GM12878 (cell line): ENCODE results near the gene ERN1. TPM values are rescaled to one million over a fixed set of nuclear protein-coding genes. Genes with fewer than 3 reads are reported as not detected.

ENCODE experiments used
- BACH1 ChIP-seq: fragments of 450-650 bp; IDR thresholded peaks from 2 replicates; pipeline ENCODE4 v1.6.1; 2017; ENCODE audit warnings: mild to moderate bottlenecking, borderline replicate concordance
- BMI1 ChIP-seq: fragments of 450-650 bp; IDR thresholded peaks from 2 replicates; pipeline ENCODE4 v1.6.1; 2016; ENCODE audit warnings: mild to moderate bottlenecking, moderate library complexity, borderline replicate concordance
- DPF2 ChIP-seq: fragments of 450-650 bp; IDR thresholded peaks from 2 replicates; pipeline ENCODE4 v1.6.1; 2017; ENCODE audit warnings: mild to moderate bottlenecking
- ELK1 ChIP-seq: IDR thresholded peaks from 2 replicates; pipeline ENCODE4 v1.6.1; 2012; ENCODE audit warnings: low read depth, low read length, improper control_type of control experiment
- JUNB ChIP-seq: IDR thresholded peaks from 2 replicates; pipeline ENCODE4 v1.6.1; 2016; ENCODE audit warnings: antibody characterized with exemption, mild to moderate bottlenecking
- MYC ChIP-seq: IDR thresholded peaks from 2 replicates; pipeline ENCODE4 v1.6.1; 2011; ENCODE audit warnings: mild to moderate bottlenecking, low read length, moderate library complexity, inconsistent platforms; ENCODE audit not compliant: insufficient read depth, insufficient replicate concordance, insufficient read length, severe bottlenecking
- NFYA ChIP-seq: IDR thresholded peaks from 2 replicates; pipeline ENCODE4 v1.6.1; 2011; ENCODE audit warnings: low read depth, mild to moderate bottlenecking, low read length, improper control_type of control experiment, borderline replicate concordance
- PML ChIP-seq: IDR thresholded peaks from 2 replicates; pipeline ENCODE4 v1.6.1; 2012; ENCODE audit warnings: low read length, inconsistent platforms
- PRDM15 ChIP-seq: fragments of 450-650 bp; formaldehyde crosslinking; IDR thresholded peaks from 2 replicates; pipeline ENCODE4 v1.4.0; 2020; ENCODE audit warnings: mild to moderate bottlenecking, moderate library complexity
- RBBP5 ChIP-seq: fragments of 200-600 bp; sonication (generic); conservative IDR thresholded peaks from 2 replicates; pipeline ENCODE4 v1.6.1; 2016
- SMC3 ChIP-seq: IDR thresholded peaks from 2 replicates; pipeline ENCODE4 v1.6.1; 2011; ENCODE audit warnings: low read length, improper control_type of control experiment, borderline replicate concordance
- SREBF1 ChIP-seq: IDR thresholded peaks from 2 replicates; pipeline ENCODE4 v1.6.1; 2012; ENCODE audit warnings: mild to moderate bottlenecking, low read length
- TCF12 ChIP-seq: IDR thresholded peaks from 2 replicates; pipeline ENCODE4 v1.6.1; 2011; ENCODE audit warnings: low read depth, mild to moderate bottlenecking, low read length
- YY1 ChIP-seq: IDR thresholded peaks from 2 replicates; pipeline ENCODE4 v1.6.1; 2011; ENCODE audit warnings: low read depth, mild to moderate bottlenecking, low read length
- ZBED1 ChIP-seq: IDR thresholded peaks from 2 replicates; pipeline ENCODE4 v1.6.1; 2016; ENCODE audit warnings: borderline replicate concordance
- ZBTB33 ChIP-seq: fragments of 450-650 bp; IDR thresholded peaks from 2 replicates; pipeline ENCODE4 v1.6.1; 2017; ENCODE audit warnings: mild to moderate bottlenecking
- ZBTB4 ChIP-seq: fragments of 450-650 bp; formaldehyde crosslinking; IDR thresholded peaks from 2 replicates; pipeline ENCODE4 v1.4.0; 2022; ENCODE audit warnings: mild to moderate bottlenecking, moderate library complexity
- ZNF622 ChIP-seq: fragments of 450-650 bp; IDR thresholded peaks from 2 replicates; pipeline ENCODE4 v1.6.1; 2017; ENCODE audit warnings: mild to moderate bottlenecking, inconsistent platforms
- polyA plus RNA-seq, 11 experiments: library from polyadenylated mRNA; depleted of rRNA in 4 of 11; unstranded in 6 of 11; stranded (reverse) in 5 of 11; fragments of >200 nt; fragmentation: Nextera tagmentation in 4 of 11; fragmentation: Illumina TruSeq in 1 of 11; extraction: Ambion mirVana in 4 of 11; extraction: Trizol in 1 of 11; gene quantifications; 1 replicate in 1 of 11; 2 replicates in 10 of 11; pipeline versions ENCODE4 v1.2.1 to v1.2.3, GENCODE V29; 2011 to 2016; ENCODE audit warnings: inconsistent platforms in 2 of 11, missing spikeins in 2 of 11, low read depth in 1 of 11
- total RNA-seq, 4 experiments: library from RNA; depleted of rRNA in 3 of 4; stranded (reverse); fragments of >200 nt in 3 of 4; fragmentation: Illumina TruSeq in 1 of 4; extraction: Trizol in 1 of 4; gene quantifications; 2 replicates each; pipeline versions ENCODE4 v1.2.1 to v1.2.3, GENCODE V29; 2013 to 2021

Gene ERN1
- total and polyA plus RNA-seq, 10 of the 15 experiments (the other 5 are each of a cell fraction or from before 2014, with no cell fraction given) = 2.6 to 19.2 (median 7.6) TPM

- TF ChIP-seq RBBP5 (no peak), PML (no peak), MYC (no peak), BACH1 (peak; percentile 70; the same call in 1 of the 2 replicates), ELK1 (no peak), NFYA (no peak), TCF12 (peak; percentile 37; the same call in 1 of the 2 replicates), ZBTB33 (no peak), SMC3 (peak; percentile 7; the same call in 1 of the 2 replicates), ZBED1 (no peak), ZNF622 (no peak), DPF2 (peak; percentile 89), PRDM15 (CRISPR knock-in tag) (no peak), YY1 (no peak), SREBF1 (no peak), BMI1 (no peak), ZBTB4 (no peak), JUNB (peak; percentile 30)
These were observed 55.9 kb downstream of the ERN1 start (continued) for GRCh38 chr17:64073771-64074703.
